Activated CD8-positive, alpha-beta memory T cell treated with anti-CD3 and anti-CD28 coated beads for 48 hours (primary cell): ENCODE measurements around the gene COL12A1.
A peak's percentile ranks its signal among the peaks of the same experiment; 100 is the strongest.
"Not testable (repeated sequence)": the region's sequence is repeated elsewhere in the genome, so short reads cannot be mapped to it uniquely, and the experiment has no call there.

Experiments
- DNase-seq, 3 experiments: peaks; one replicate each; pipeline ENCODE4 v3.0.0-alpha.2; 2020; ENCODE audit warnings: low read depth in 2 of 3, low spot score in 2 of 3

The COL12A1 gene

DNA sequence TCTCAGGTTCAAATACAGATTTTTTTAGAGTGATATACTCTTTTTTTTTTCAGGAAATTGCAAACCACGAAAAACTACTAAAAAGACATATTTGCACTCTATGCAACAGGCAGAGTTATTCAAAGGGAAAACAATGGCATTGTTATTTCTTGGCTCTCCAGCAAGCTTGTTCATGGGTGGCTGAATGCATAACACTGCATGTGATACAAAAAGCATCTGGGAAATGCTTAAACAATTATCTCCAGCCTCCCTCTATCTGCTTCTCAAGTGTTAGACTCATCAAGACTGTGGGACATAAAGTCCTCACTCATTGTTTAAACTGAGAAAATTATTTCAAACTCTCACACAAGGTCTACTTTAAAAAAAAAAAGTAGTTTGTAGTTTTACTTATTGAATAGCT lies 7.3 kb upstream of the COL12A1 start:
- DNase-seq, result no peak

GRCh38 chr6:75211920-75212590 lies 6.2 kb upstream of the COL12A1 start:
- no peak for DNase-seq

DNA sequence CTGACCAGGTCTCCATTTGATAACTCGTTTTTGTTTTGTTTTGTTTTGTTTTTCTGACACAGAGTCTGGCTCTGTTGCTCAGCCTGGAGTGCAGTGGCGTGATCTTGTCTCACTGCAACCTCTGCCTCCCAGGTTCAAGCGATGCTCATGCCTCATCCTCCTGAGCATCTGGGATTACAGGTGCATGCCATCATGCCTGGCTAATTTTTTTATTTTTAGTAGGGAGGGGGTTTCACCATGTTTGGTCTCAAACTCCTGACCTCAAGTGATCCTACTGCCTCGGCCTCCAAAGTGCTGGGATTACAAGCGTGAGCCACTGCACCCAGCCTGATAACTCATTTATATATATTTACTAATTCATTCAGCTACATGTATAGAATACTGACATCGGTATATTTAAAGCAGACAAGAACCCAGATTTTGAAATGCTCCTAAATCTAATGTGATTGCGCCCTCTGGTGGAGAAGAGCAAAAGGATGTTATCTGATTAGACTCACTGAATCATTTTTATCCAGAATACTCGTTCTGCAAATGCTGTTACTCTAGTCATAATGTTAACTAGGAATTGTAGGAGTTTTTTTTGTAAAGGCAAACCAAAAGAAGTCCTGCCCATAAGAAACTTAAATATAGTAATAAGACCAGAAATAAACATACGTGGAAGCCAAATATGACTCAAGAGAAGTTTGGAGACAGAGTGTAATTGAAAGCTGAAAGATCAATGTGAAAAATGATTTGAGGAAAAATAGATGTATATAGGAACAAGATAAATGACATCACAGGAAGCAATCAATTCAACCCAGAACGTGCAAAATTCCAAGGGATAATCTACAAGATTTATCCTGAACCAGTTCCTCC lies 5.3 kb upstream of the COL12A1 start:
- no peak for DNase-seq

DNA sequence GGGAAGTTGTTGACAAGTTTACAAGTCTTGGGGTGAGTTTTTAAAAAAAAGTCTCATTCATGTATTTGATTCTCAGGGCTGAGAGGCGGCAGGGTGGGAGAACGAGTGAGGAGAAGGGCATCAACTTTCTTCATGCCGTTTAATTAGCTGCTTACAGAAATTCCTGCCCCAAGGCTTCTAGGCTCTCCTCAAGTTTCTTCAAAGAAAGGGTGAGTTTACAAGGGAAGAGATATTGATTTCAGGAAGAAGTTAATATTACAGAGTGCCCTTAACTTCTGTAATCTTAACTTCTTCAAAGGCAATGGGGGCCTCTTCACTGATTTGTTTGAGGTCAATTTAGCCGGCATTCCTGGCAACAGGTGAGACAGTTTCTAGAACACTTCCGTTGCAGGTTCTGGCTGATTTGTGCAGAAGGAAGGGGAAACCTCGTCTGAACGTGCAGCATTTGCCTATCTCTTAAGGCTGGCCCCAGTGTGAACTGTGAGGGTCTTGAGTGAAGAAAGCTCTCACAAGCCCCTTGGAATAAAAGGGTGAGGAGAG lies 3.4 kb upstream of the COL12A1 start:
- DNase-seq, result no peak

DNA sequence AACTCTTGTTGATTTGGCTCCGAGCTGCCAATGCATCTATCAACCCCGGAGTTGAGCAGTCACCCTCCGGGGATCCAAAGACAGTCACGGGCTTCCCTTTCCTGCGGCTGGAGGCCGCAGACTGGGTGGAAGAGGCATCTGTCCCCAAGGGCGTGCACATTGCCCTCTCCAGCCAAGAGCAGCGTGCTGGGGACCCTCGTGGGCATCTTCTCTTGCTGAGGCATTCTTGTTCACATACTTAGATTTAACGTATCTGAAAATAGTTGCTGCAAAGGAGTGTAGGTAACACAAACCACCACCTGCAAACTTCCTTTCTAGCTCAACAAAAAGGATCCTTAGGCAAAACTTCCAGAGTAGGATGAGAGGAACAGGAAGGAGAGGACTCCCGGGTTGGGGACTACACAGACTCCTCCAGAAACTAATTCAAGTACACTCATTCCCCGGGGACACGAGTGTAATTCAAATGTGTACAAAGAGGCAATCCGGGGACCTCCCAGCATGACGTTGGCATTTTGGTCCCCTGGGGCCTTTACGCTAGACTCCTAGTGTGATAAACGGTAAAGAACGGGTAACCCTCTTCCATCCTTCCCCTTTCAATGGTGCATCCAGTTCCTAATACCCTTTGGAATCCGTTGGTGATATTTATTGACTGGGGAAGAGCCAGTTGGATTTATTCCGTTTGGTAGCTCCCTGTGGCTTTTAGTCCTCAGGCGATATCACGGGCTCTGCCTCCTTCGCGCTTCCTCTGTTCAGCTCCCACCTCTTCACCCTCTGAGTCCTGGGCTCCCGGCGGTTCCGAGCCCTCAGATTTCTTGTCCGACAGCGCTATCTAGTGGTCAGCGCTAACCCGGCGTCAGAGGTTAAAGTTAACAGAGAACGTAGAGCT lies 2.7 kb upstream of the COL12A1 start:
- peak; percentile 55 to 77 (median 74) for DNase-seq

- no peak for DNase-seq
Observed at GRCh38 chr6:75206576-75207342, 906 bp upstream of the COL12A1 start.

GRCh38 chr6:75204959-75205775 lies 686 bp downstream of the COL12A1 start:
- DNase-seq, result no peak

- no peak for DNase-seq
Observed at GRCh38 chr6:75204217-75204958, 1.5 kb downstream of the COL12A1 start.

DNA sequence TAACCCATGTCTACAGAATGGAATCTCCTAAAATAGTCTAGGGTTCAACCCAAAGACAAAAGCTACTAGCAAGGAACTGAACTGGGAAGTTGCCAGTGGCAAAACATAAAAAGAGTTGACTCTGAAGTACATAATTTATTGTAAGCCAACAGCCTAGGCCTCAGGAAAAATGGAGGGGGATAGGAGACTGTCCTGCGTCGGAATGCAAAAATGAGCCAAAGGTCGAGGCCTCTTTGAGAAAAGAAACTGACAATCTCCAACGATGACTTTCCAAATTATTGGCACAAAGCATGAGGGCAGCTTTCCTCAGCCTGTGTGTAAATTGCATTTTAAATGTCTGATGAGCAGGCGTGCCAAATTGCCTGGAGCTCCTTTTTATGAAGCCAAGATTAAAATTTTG lies 2.1 kb downstream of the COL12A1 start:
- DNase-seq, result no peak

- no peak for DNase-seq
Observed at GRCh38 chr6:75202676-75203131, 3.1 kb downstream of the COL12A1 start.

DNA sequence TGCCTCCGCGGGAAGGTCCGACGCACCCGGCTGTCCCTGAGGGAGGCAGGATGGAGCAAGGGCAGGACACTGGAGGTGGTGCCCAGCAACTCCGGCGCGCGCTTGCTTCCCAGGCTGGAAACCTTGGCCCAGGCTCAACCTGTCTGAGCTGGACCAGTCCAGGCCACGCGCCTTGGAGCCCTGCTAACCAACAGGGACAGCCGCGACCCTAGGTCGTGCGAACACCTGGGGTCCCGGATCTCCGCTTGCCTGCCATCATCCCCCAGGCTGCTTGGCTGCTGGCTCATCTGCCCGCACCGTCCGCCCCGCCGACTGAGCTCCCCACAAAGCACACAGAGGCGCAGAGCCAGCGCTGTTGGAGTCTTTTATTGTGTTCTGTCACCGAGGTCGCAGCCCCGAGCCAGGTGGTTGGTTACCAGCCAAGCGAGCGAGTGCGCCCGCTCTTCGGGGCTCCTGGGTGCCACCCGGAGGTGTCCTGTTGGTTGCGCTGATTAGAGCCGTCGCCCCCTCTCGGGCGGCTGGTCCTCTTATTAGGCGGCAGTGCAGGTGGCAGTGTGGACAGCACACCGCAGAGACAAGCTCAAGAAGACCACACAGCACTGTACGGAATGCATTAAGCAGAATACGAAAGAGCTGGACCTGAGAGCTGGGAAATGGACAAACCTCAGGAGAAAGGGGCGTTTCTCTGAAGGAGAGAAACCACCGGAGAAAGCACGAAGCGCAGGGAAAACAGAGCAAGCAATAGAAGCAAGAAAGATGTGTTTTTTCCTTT lies 3.8 kb downstream of the COL12A1 start:
- no peak for DNase-seq

GRCh38 chr6:75201021-75201420 lies 4.8 kb downstream of the COL12A1 start:
- DNase-seq, result no peak

DNA sequence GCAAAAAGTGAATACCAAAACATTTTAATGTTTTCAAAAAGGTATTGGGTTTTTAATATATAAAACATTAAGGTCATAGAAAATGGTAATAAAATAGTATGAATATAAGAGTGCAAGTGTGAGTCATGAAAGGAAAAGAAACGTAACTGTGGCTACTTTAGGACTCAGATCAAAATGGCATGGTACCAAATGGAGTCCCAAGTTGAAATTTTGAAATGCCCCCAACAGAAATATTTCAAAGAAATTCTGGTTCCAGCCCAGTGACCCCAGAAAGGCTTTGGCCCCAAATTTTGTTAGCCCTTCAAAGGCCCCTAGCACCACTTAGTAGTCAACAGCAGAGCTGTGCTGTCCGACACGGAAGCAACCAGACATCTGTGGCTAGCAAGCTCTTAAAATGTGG lies 6.0 kb downstream of the COL12A1 start:
- no peak for DNase-seq

- no peak for DNase-seq
Observed at GRCh38 chr6:75196081-75196687, 9.7 kb downstream of the COL12A1 start.

GRCh38 chr6:75188221-75188925 lies 17.5 kb downstream of the COL12A1 start:
- DNase-seq, result no peak

DNA sequence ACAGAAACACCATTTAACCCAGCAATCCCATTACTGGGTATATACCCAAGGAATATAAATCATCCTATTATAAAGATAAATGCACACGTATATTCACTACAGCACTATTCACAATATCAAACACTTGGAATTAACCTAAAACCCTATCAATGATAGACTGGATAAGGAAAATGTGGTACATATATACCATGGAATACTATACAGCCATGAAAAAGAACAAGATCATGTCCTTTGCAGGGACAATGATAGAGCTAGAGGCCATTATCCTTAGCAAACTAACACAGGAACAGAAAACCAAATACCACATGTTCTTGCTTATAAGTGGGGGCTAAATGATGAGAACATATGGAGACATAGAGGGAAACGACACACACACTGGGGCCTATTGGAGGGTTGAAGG lies 19.3 kb downstream of the COL12A1 start:
- not testable (repeated sequence) for DNase-seq

DNA sequence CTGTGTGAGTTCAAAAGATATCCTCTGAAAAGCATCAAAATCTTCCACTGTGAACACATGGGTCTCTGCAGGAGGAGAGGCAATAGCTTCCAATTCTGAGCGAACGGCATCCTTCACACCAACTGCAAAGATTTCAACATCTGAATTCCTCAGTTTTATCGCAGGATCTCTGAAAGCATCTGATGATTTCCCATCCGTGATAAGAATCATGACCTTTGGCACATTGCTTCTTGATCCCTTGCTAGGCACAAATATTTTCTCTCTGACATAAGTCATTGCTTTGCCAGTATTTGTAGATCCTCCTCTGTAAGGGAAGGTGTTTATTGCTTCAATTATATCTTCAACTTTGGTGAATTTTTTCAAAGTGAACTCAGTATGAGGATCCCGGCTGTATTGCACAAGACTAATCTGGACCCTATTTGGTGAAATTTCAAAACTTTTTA lies 22.7 kb downstream of the COL12A1 start:
- DNase-seq, result no peak
